Measurements from ENCODE around the gene AKAP7.

GRCh38 chr6:131212024-131212423 lies 76.8 kb downstream of the AKAP7 start:
- TF ChIP-seq CTCF (IDR thresholded peaks at IDR 0.05) (no peak), POLR2A (IDR thresholded peaks at IDR 0.05) (no peak)

All from testis (tissue), 2 donors.